NCI-H2029 (cell line): Measurements from ENCODE around the gene COA4.
A peak's percentile ranks its signal among the peaks of the same experiment; 100 is the strongest.
"Not testable (repeated sequence)": the region's sequence is repeated elsewhere in the genome, so short reads cannot be mapped to it uniquely, and the experiment has no call there.

Source experiments
- DNase-seq: peaks from one replicate; lab custom pipeline; 2025; lab: John Stamatoyannopoulos, UW

The COA4 gene

GRCh38 chr11:73876424-73877310, at the start of gene COA4, which contains the start of gene PAAF1:
Gene COA4, minus strand, starts transcription at chr11:73876846. Its CDS starts 3,468 bp downstream, at chr11:73873378.
Gene PAAF1, plus strand, starts transcription at chr11:73876999. Its CDS starts 23 bp downstream, at chr11:73877022.
- peak; percentile 97 for DNase-seq

- DNase-seq = no peak
Measured at GRCh38 chr11:73921180-73921579, 44.5 kb upstream of the COA4 start.

- DNase-seq = no peak
Measured at GRCh38 chr11:73916435-73916834, 39.8 kb upstream of the COA4 start.

GRCh38 chr11:73914284-73914683, 37.6 kb upstream of the COA4 start:
- no peak for DNase-seq

GRCh38 chr11:73913472-73913871, 36.8 kb upstream of the COA4 start:
- no peak for DNase-seq

DNA sequence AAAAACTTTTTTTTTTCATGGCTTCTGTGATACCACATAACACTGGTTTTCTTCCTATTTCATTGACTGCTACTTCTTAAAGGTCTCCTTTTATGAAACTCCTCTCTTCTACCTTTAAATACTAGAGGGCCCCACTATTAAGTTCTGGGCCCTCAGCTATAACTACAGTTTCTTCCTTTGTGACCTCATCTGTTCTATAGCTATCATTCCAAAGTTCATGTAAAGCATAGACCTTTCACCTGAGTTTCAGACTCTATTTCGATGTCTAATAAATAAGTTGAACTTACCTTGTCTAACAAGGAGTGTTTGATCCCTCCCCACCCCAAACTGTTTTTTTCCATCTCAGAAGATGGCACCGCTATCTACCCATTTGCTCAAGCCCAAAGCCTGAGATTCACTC, 35.4 kb upstream of the COA4 start:
- no peak for DNase-seq

DNA sequence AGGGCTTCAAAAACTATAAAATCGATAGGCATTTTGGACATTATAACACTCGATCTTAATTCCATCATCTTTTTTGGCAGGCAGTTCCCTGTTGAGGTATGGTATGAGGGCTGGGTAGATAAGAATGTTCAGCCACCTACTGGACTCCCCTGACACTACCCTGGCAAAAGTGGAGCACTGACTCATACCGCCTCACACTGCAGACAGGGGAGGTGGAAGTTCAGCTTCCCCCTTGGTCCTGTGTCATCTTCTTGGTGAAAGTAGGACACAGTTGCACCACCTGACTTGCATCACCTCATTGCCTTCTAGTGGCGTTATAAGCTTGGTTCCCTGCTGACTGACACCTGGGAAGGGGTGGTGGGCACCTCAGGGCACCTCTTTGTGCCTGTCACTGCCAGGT, 30.5 kb upstream of the COA4 start:
- no peak for DNase-seq

- no peak for DNase-seq
Measured at GRCh38 chr11:73902303-73902702, 25.7 kb upstream of the COA4 start.

DNA sequence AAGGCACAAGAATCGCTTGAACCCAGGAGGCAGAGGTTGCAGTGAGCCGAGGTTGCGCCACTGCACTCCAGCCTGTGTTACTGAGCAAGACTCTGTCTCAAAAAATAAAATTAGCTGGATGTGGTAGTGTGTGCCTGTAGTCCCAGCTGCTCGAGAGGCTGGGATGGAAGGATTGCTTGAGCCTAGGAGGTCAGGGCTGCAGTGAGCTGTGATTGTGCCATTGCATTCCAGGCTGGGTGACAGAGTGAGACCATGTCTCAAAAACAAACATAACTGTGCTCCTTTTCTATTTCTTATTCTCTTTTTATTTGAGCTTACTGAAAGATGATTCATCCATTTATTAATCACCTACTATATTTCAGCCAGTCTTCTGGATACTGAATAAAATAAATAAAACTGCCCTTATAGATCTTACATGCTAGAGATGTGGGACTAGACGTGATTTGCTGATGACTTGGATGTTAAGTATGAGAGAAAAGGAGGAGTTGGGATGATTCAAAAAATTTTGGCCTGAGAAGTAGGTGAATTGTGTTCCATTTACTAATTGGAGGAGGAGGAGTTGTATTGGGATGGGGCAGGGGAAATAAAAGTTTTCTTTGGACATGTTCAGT, 18.2 kb upstream of the COA4 start:
- DNase-seq = no peak

GRCh38 chr11:73893041-73893440, 16.4 kb upstream of the COA4 start:
- DNase-seq = no peak

DNA sequence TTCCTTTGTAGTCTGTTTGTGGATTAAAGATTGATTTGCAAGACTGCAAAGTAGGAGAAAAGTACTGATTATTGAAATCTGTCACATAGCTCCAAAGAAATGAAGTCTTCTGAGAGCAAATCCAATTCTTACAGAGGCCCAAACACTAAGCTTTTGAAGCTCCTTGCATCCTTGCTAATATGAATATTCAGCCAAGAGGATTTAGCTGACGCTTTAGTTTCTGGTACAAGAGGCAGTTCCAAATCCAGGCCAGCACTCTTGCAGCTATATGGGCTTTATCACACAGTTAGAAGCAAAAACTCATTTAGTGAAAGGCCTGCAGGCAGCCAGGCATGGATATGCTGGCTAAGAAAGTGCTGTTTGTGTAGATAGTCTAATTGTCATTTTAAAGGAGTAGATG, 12.9 kb upstream of the COA4 start:
- no peak for DNase-seq

DNA sequence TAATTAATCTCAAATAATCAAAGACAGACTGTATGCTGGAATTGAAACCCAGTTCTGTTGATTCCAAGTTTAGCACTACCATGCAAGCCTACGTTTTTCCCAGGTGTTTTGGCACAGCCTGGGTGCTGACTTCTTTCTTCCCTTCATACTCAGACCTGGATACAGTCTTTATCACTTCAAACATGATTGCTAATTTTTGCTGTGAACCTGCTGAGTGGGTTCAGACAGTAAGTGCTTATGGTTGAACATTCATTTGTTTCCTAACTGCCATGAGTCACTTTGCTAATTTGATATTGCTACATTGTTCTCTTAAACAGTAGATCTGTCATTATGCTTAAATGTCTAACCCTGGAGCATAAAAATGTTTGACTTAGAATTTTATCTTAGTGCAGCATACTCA, 12.4 kb upstream of the COA4 start:
- DNase-seq = no peak

DNA sequence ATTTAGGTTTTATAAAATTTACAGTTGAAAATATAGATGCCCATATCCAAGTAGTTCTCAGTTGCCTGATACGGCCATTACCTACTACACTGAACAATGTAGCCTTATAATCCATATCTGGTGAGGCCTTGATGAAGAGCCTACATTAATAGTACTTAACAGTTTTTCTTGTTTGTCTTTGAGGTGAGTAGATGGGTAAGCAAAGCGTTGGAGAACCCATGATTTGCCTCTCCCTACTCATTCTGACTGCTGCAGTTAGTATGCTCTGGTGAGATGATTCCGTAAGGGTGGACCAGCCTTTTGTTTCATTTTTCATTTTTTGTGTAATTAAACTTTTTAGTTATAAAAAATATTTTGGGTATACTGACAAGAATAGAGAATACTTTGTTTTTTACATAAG, 11.6 kb upstream of the COA4 start:
- no peak for DNase-seq

DNA sequence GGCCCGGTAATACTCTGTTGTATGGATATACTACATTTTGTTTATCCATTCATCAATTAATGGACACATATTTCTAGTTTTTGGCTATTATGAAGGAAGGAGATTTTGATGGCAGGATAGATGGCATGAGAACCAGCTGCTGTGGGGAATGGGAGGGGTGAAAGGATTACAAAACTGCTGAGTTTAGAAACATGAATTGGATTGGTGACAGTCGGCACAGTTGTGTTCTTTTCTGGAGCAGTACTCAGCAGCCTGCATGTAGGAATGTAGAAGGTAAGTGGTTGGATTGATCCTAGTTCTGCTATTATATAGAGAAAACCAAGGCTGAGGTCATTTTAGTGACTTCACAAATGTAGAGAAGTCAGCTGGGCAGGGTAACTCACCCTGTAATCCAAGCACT, 7.2 kb upstream of the COA4 start:
- no peak for DNase-seq

DNA sequence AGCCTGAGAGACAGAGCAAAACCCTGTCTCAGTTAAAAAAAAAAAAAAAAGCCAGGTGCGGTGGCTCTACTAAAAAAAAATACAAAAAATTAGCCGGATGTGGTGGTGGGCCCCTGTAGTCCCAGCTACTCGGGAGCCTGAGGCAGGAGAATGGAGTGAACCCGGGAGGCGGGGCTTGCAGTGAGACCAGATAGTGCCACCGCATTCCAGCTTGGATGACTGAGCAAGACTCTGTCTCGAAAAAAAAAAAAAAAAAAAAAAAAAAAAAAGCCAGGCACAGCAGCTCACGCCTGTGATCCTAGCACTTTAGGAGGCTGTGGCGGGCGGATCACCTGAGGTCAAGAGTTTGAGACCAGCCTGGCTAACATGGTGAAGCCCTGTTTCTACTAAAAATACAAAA, 3.8 kb upstream of the COA4 start:
- not testable (repeated sequence) for DNase-seq

DNA sequence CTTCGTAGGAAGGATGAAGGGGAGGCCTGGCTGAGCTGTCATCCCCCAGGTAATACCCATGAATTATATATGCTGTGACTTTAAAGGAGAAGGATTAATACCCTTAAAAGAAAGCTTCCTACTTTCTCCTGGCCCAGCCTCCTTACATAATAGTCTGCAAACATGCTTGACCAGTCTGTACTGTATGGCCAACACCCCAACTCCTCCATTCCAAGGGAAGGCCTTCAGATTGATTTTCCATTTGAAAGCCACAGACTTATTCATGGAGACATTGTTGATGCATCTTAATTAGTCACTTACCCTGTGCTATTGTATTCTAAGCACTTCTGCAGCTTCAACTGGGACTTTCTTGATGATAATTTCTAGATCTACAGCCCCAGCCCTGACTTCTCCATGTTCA, 2.1 kb upstream of the COA4 start:
- DNase-seq = no peak

- DNase-seq = no peak
Measured at GRCh38 chr11:73875840-73876239, 806 bp downstream of the COA4 start.

GRCh38 chr11:73875380-73875779, 1.3 kb downstream of the COA4 start:
- DNase-seq = no peak

DNA sequence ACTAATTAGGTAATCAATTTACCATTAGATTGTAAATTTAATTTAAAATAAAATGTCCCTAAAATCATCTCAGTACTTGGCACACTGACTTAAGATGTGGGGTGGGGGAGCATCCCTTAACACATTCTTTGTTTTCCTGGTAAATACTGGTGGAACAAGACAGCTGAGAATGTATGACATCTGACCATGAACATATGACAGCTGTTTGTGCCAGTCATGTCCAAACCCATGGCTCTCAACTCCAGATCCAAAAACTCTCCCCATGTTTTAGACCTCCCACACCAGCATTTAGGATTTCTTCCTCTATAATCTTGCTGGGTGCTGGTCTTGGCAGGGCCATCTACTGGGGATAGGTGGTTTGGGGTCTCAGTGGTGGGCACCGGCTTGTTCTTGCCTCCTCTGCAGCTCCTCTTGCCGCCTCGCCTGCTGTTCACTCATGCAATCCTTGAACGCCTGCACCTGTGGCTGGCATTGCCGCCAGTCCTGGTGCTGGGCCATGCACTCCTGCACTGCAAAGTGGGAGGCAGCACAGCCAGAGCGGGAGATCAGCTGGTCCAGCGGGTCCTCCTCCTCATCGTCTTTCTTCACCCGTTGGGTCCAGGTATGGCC, 3.8 kb downstream of the COA4 start:
- DNase-seq = no peak

DNA sequence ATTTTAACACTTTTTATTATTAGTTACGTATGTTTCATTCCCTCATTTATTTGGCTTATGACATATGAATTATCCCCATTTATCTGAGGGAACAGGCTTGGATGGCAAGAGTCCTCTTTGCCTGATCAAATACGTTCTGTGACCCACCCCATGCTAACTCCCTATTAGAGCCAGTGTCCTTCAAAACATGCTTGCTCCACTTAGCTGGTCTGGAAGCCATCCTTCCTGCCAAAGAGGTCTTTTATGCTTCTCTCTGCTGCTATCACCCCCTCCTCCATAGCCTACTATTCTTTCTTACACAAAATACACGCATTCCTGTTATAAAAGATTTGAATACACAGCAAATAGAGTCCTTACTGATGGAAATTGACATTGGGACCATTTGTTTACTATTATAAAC, 6.4 kb downstream of the COA4 start:
- no peak for DNase-seq

GRCh38 chr11:73869332-73869949, 7.2 kb downstream of the COA4 start:
- DNase-seq = no peak

GRCh38 chr11:73866586-73866996, 10.1 kb downstream of the COA4 start:
- no peak for DNase-seq
